HG02938 (cell line): Measurements from ENCODE around the gene C1QL4.
"Not testable (repeated sequence)": the region's sequence is repeated elsewhere in the genome, so short reads cannot be mapped to it uniquely, and the experiment has no call there.

Source experiments
- ATAC-seq: cut with Tn5 transposase; IDR thresholded peaks from one replicate; pipeline ENCODE4 v1.9.1; 2021; ENCODE audit warnings: mild to moderate bottlenecking, moderate library complexity; ENCODE audit not compliant: unreplicated experiment

C1QL4 gene

DNA sequence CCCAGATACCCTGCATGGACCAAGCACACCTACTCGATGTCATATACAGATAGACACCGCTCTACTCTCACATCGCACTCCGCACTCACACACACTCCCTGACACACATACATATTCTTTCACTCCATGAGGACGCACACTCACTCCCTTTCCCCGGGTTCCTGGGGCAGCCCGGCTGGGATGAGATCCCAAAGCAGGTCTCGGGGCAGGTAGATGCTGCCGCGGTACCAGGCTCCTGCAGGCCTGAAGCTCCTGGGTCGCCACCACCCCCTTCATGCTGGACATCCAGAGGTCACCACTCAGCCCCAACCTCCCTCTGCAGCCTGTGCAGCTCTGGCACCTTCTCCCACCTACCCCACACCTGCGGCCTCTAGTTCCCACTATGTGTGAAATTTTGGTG is 2.3 kb downstream of the C1QL4 start:
- no peak for ATAC-seq

DNA sequence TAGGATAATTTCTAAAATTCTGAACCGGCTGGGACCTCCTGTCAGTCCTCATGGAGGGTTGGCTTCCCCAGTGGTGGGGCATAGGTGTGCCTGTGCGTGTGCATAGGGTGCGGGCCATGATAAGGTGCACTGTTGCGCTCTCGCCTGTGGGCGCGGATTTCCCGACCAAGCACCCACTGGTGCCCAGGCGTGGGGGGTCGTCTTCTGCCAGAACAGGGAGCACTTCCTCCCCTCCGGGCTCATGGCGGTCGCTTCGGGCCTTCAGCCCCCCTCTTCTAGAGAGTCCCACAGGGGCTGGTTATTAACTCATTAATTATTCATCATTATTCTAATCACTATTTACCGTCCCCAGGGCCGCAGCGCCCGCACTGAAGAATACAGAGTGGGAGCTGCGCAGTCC is 2.8 kb downstream of the C1QL4 start:
- no peak for ATAC-seq

DNA sequence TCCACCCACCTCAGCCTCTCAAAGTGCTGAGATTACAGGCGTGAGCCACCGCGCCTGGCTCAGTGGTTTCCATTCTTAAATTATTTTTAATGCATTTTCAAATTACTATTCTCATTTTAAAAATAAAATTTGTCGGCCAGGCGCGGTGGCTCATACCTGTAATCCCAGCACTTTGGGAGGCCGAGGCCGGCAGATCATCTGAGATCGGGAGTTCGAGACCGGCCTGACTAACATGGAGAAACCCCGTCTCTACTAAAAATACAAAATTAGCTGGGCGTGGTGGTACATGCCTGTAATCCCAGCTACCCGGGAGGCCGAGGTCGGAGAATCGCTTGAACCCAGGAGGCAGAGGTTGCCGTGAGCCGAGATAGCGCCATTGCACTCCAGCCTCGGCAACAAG is 3.2 kb downstream of the C1QL4 start:
- ATAC-seq, result not testable (repeated sequence)

DNA sequence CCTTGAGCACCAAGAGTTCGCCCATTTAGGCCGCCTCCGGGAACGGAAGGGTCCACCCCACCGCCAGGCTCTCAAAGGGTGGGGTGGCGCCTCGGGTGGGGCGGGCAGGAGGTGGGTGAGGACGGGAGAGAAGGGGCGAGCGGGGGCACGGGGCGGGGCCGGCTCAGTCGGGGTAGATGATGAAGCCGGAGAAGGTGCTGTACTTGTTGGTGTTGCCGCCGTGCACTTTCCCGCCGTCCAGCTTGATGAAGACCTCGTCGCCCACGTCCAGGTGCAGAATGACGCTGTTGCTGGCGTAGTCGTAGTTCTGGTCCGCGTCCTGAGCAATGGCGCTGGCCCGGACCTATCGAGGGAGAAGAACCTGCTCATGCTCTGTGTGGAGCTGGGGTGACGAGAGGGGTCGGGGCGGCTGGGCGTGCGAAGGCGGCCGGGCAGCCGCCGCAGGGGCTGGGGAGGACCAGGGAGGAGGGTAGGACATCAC is 4.1 kb downstream of the C1QL4 start:
- ATAC-seq, result no peak

DNA sequence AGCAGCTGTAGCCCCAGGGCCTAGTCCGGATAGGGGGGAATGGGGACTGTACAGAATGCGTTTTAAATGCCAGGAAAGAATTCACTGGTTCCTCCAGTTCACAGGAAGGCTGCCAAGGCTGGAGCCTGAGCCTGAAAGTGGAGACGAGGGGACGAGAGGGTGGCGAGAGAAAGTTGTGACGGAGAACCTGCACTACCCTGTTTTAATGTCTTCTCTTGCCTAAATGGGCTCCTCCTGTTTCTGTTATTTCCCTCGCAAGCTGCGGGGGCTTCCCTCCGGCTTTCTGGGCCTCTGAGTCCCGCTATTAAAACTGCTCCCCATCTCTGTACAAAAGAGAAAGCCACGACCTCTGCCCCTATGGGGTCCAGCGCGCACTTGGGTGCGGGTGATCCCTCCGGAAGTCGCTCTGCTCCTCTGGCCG is 4.5 kb downstream of the C1QL4 start:
- no peak for ATAC-seq

DNA sequence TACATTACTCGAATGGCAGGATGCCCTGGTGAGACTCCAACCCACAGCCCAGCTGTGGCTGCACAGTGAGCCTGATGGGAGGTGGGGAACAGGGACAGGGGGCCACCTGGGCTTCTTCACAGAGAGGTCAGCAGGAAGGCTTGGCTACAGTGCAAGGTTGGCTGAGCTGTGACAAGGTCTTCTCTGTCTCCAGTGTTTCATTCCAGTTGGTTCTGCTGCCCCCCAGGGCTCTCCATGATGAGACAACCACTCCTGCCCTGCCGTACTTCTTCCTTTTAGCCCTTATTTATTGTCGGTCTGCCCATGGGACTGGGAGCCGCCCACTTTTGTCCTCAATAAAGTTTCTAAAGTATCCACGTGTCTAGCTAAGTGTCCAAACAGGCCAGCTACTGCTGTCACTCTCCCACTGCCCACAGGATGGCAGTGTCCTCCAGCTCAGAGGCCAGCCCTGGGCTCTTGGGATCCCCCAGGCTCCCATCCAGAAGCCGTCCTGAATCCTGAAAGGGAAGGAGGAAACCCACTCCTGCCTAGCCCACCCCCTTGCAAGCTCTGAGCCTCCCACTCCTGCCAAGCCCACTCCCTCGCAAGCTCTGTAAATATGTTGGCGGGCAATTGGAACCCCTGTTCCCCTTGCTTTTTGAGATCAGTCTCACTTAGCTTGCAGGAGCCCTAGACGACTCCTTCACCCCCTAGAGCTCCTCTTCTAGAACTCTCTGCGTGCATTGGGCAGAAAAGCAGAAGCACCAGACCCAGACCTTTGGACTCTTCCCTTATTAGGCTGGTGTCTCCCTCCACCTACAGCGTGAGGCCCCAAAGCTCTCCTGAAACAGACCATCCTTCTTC is 5.4 kb downstream of the C1QL4 start:
- ATAC-seq, result no peak

DNA sequence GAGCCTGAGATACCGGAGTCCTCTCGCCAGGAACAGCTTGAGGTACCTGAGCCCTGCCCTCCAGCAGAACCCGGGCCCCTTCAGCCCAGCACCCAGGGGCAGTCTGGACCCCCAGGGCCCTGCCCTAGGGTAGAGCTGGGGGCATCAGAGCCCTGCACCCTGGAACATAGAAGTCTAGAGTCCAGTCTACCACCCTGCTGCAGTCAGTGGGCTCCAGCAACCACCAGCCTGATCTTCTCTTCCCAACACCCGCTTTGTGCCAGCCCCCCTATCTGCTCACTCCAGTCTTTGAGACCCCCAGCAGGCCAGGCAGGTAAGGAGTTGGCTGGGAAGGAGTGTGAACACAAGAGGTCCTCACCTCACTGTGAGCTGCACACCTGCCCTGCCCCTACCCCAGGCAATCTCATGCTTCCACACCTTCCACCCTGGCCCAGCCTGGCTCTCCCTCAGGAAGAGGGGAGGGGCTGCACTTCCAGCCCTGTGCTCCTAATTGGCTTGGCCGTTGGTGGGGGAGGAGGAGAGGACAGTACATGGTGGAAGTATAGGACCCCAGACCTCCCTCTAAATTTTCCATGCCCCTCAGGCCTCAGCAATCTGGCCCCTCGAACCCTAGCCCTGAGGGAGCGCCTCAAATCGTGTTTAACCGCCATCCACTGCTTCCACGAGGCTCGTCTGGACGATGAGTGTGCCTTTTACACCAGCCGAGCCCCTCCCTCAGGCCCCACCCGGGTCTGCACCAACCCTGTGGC is 6.2 kb downstream of the C1QL4 start:
- ATAC-seq, result no peak

DNA sequence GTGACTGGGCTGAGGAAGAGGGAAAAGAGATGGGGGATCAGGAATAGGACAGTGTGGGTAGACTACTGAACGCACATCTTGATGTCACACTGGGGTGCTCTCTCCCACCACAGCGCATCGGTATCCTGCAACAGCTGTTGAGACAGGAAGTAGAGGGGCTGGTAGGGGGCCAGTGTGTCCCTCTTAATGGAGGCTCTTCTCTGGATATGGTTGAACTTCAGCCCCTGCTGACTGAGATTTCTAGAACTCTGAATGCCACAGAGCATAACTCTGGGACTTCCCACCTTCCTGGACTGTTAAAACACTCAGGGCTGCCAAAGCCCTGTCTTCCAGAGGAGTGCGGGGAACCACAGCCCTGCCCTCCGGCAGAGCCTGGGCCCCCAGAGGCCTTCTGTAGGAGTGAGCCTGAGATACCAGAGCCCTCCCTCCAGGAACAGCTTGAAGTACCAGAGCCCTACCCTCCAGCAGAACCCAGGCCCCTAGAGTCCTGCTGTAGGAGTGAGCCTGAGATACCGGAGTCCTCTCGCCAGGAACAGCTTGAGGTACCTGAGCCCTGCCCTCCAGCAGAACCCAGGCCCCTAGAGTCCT is 6.9 kb downstream of the C1QL4 start:
- ATAC-seq, result no peak

DNA sequence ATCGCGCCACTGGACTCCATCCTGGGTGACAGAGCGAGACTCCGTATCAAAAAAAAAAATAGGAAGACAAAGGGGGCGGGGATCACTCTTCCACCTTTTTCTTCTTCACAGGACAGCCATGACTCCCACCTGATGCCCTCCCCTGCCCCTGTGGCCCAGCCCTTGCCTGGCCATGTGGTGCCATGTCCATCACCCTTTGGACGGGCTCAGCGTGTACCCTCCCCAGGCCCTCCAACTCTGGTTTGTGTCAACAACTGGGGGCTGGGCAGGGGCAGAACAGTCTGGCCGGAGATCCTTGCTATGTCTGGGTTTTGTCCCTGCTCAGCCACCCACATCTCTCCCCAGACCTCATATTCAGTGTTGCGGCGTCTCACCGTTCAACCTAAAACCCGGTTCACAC is 8.2 kb downstream of the C1QL4 start:
- ATAC-seq, result no peak

DNA sequence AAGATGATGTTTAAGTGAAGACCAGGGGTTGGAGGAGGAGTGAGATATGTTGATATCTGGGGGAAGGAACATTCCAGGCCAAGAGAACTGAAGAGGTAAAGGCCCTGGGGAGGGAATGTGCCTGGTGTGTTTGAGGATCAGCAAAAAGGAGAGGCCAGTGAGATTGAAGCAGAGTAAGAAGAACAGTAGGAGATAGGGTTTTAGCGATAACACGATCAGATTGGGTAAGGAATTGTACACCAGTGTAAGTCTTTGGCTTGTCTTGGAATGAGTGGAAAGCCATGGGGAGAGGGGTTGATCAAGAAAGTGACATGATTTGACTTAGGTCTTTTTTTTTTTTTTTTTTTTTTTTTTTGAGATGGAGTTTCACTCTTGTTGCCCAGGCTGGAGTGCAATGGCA is 9.1 kb downstream of the C1QL4 start:
- no peak for ATAC-seq

DNA sequence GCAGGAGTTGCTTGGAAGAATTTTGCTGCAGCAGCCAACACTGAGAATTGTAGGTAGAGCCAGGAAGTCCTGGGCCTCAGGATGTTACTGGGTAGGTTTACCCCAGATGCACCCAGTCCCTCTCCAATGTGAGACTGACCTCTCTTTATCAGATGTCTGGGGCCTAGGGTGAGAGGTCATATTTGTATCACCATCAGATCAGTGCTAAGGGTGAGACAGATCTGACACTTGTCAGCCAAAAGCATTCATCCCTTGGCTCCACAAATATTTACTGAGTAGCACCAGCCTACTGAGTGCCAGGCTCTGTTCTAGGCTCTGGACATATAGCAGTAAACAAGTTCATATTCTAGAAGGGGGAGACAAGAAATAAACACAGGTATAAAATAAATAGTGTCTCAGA is 9.6 kb downstream of the C1QL4 start:
- no peak for ATAC-seq

DNA sequence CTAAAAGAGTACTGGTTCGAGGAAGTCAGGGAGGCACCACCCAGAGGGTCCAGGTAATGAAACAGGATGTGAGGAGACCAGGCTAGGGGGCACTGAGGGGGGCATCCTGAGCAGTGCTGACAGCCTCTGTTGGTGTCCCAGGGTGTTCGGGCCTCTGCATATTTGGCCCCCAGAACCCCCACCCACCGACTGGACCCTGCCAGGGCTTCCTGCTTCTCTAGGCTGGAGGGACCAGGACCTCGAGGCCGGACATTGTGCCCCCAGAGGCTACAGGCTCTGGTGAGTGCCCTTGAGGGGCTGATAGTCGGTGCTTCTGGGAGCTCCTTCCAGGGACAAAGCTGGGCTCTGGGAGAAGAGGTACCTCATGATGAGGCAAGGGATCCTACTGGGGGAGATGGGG is 11.4 kb downstream of the C1QL4 start:
- no peak for ATAC-seq

DNA sequence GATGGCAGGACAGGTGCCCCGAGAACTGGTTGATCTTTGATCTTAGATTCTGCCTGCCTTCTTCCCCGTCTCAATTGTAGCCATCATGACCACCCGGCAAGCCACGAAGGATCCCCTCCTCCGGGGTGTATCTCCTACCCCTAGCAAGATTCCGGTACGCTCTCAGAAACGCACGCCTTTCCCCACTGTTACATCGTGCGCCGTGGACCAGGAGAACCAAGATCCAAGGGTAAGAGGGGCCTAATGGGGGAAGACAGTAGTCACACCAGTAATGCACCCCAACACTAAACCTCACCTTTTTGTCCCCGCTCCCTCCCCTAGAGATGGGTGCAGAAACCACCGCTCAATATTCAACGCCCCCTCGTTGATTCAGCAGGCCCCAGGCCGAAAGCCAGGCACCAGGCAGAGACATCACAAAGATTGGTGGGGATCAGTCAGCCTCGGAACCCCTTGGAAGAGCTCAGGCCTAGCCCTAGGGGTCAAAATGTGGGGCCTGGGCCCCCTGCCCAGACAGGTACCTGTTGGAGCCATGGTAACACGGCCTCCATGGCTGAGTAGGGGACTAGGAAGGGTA is 13.4 kb downstream of the C1QL4 start:
- ATAC-seq, result no peak

DNA sequence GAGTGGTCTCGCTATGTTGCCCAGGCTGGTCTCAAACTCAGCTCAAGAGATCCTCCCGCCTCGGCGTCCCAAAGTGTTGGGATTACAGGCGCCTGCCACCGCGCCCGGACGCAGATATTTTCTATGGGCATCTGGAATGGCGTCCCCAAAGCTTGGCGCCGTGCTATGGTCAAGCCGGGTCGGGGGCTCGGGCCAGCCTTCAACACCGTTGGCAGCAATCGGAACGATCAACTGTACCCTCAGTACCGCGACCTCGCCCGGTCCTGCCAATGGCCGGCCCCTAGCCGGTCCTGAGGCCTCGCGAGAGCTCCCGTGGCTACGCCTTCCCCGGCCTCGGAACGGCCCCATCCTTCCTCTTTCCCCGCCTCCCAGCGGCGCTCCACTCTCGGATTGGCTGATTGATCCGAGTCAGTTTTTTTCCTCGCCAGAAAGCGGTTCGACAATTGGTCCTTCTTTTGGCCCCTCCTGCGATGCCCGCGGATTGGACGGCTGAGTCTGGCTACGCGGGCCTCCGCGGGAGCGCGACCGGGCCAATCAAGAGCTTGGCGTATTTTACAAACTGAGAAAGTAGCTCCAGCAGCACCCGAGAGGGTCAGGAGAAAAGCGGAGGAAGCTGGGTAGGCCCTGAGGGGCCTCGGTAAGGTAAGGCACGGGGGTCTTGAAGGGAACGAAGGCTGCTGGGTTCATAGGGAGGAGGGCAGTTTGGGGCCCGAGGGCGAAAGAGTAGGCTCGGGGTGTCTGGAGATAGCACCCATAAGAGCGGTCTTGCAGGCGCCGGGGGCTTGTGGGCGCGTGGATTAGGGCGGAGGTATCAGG is 14.1 kb downstream of the C1QL4 start, which contains the start of gene TROAP:
TSS of gene TROAP (plus strand) at position 548 of the 816 bp plus-strand sequence. CDS start 354 bp downstream, outside the sequence.
- peak; percentile 96 for ATAC-seq

DNA sequence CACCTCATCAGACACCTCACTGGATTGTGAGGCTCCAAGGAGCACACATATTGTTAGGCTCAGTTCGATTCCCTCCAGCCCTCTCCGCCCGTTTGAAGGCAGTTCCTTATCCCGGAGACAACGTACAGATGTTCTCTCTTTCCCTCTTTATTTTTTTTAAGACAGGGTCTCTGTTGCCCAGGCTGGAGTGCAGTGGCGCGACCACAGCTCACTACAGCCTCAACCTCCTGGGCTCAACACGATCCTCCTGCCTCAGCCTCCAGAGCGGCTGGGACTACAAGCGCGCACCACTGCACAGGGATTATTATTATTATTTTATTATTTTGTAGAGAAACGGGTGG is 14.7 kb downstream of the C1QL4 start:
- ATAC-seq, result no peak

DNA sequence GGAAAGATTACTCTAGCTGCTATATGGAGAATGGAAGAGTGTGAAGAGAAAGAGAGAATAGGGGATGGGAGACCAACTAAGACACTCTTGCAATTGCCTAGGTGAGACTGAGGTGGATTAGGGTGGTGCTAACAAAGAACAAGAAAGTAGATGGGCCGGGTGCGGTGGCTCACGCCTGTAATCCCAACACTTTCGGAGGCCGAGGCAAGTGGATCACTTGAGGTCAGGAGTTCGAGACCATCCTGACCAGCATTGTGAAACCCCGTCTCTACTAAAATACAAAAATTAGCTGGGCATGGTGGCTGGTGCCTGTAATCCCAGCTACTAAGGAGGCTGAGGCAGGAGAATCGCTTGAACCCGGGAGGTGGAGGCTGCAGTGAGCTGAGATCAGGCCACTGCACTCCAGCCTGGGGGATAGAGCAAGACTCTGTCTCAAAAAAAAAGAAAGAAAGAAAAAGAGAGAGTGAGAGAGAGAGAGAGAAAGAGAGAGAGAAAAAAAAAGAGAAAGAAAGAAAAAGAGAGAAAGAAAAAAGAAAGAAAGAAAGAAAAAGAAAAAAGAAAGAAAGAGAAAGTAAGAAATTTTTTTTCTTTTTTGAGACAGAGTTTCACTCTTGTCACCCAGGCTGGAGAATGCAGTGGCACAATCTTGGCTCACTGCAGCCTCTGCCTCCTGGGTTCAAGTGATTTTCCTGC is 16.4 kb downstream of the C1QL4 start:
- ATAC-seq, result not testable (repeated sequence)

DNA sequence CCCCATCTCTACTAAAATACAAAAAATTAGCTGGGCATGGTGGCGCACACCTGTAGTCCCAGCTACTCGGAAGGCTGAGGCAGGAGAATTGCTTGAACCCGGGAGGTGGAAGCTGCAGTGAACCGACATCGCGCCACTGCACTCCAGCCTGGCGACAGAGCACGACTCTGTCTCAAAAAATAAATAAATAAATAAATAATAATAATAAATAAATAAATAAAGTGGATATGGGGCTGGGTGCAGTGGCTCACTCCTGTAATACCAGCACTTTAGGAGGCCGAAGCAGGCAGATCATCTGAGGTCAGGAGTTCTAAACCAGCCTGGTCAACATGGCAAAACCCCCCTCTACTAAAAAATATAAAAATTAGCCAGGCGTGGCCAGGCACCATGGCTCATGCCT is 19.9 kb downstream of the C1QL4 start:
- not testable (repeated sequence) for ATAC-seq

DNA sequence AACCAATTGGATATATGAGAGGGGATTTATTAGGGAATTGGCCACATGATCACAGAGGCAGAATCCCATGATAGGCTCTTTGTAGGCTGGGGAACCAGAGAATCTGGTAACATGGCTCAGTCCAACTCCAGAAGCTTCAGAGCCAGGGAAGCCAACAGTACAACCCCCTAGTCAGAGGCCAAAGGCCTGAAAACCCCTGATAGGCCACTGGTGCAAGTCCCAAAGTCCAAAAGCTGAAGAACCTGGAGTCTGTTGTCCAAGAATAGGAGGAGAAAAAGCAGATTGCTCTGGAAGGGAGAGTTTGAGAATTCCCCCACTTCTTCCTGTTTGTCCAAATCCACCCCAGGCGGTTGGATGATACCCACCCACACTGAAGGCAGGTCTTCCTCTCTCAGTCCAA is 22.2 kb downstream of the C1QL4 start:
- no peak for ATAC-seq

DNA sequence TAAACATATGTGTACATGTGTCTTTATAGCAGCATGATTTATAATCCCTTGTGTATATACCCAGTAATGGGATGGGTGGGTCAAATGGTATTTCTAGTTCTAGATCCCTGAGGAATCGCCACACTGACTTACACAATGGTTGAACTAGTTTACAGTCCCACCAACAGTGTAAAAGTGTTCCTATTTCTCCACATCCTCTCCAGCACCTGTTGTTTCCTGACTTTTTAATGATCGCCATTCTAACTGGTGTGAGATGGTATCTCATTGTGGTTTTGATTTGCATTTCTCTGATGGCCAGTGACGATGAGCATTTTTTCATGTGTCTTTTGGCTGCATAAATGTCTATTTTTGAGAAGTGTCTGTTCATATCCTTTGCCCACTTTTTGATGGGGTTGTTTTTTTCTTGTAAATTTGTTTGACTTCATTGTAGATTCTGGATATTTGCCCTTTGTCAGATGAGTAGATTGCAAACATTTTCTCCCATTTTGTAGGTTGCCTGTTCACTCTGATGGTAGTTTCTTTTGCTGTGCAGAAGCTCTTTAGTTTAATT is 26.5 kb downstream of the C1QL4 start:
- not testable (repeated sequence) for ATAC-seq

DNA sequence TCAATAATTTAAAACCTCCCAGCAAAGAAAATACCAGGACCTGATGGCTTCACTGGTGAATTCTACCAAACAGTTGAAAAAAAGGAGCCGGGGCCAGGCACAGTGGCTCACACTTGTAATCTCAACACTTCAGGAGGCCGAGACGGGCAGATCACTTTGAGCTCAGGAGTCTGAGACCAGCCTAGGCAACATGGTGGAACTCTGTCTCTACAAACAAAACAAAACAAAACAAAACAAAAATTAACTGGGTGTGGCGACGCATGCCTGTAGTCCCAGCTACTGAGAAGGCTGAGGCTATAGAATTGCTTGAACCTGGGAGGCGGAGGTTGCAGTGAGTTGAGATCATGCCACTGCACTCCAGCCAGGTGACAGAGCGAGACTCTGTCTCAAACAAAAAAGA is 27.6 kb downstream of the C1QL4 start:
- no peak for ATAC-seq
